Stimulated activated CD8-positive, alpha-beta memory T cell treated with anti-CD3 and anti-CD28 coated beads, Interleukin-15, amount 100 ng/mL, for 1 hour (primary cell): ENCODE measurements around the gene ANKRD11.

Source experiments
- DNase-seq: peaks from one replicate; pipeline ENCODE4 v3.0.0-alpha.2; 2020; ENCODE audit warnings: low read depth

ANKRD11 gene

GRCh38 chr16:89380681-89381080, 109.7 kb downstream of the ANKRD11 start:
- no peak for DNase-seq

DNA sequence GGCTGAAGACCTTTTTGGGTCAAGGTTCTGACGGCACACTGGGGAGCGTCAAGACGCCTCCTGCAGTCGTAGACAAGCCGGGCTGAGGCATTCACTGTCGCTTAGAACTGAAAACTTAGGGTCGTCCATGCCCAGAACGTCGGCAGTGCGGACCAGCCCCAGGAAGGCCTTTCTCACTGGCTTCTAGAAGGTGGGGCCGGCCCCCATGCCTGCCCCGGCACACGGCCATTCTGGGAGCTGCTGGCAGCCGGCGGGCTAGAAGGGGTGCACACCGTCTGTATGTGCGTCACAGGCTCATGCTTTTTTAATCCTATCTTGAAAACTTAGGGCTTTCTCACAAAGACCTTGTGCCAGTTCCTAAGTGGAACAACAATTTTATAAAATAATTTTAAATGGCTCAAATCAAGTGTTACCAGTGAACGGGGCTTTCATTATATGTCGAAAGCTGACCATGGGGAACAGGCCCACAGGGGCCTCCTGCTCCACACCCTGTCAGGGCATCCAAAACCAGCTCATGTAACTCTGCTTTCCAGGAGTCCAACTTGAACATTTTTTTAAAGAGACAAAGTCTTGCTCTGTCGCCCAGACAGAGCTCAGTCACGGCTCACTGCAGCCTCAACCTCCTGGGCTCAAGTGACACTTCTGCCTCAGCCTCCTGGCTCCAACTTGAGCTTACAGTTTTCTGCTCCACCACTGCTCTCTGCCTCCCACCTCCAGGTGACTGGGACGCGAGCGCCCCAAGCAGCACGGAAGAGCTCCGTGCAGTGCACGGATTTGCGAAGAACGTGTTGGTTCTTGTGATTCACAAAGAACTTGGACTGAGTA, 111.2 kb downstream of the ANKRD11 start:
- DNase-seq, result no peak

DNA sequence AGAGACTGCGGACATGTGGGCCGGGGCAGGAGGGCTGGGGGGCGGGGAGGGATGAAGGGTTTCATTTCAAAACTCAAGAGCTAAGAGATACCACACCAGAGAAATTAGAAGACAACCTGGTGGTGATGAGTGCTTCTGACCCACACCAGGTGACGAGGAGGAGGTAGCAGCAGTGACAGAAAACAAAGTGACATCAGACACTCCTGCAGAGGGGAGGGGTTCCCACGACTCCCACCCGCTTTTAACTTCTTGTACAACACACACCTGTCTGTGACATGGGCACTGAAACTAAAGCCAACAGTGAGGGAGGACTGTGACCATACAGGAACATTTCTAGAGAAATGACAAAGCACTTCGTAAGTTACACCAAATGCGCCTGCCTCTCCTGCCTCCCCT, 112.9 kb downstream of the ANKRD11 start:
- no peak for DNase-seq

- no peak for DNase-seq
These were observed 113.4 kb downstream of the ANKRD11 start for GRCh38 chr16:89376812-89377452.

DNA sequence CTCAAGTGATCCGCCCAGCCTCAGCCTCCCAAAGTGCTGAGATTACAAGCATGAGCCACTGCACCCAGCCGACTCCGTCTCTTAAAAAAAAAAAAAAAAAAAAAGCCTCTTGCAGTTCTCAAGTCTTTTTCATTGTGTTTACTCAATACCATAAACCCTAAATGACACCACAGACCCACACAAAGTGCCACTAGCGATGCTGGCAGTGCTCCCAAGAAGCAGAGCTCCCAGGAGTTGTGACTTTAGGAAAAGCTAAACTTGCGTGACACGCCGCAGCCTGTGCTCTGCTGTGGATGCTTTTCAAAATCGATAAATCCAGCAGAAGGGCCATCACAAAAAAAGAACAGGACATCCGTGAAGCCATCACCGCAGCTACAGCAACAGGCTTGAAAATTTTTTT, 114.7 kb downstream of the ANKRD11 start:
- no peak for DNase-seq

GRCh38 chr16:89375021-89375420, 115.3 kb downstream of the ANKRD11 start:
- no peak for DNase-seq

GRCh38 chr16:89374393-89374960, 115.9 kb downstream of the ANKRD11 start:
- DNase-seq, result no peak

- no peak for DNase-seq
These were observed 116.8 kb downstream of the ANKRD11 start for GRCh38 chr16:89373355-89374110.

DNA sequence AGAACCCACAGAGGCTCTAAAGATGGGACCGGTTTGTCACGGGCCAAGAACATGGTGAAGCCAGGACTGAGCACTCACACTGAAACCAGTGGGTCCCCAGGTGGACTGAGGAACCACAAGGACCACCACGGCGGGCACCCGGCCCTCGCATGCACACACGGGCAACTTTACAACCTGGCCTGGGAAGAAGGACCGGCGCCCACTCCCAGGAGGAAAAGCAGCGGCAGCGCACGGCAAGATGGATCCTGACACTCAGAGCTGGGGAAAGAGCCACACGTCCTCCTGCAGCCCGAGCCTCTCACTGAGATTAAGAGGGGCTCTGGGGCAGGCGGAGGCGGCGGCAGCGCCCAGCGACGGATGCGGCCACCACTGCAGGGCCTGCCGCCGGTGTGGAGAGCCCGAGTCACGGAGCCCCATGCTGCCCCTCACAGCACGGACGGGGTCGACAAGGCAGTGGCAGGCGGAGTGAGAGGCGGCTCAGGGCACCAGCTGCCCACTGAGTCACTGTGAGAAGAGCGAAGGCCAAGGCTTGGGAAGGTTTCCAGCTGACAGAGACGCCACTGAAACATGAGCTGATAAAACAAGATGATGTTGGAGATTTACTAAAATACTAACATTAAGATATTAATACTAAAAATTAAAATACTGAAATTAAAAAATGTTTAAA, 118.3 kb downstream of the ANKRD11 start:
- DNase-seq, result no peak

- DNase-seq, result no peak
These were observed 119.0 kb downstream of the ANKRD11 start for GRCh38 chr16:89371386-89371785.

DNA sequence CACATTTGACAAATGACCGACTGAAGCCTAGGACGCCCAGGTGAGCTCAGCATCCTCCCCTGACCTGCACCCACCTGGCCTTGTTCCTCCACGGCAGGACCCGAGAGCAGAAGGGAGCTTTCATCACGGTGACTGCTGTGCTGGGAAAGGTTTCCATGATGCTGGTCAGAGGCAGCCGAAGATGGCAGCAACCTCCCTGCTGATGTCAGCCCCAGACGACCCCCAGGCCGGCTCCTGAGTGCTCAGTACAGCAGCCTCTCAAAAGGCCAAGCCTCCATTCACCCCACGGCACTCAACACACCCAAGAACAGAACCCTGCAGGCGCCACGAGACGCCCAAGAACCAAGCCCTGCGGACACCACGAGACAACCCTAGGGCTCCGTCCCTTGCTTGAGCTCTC, 119.8 kb downstream of the ANKRD11 start:
- DNase-seq, result no peak

DNA sequence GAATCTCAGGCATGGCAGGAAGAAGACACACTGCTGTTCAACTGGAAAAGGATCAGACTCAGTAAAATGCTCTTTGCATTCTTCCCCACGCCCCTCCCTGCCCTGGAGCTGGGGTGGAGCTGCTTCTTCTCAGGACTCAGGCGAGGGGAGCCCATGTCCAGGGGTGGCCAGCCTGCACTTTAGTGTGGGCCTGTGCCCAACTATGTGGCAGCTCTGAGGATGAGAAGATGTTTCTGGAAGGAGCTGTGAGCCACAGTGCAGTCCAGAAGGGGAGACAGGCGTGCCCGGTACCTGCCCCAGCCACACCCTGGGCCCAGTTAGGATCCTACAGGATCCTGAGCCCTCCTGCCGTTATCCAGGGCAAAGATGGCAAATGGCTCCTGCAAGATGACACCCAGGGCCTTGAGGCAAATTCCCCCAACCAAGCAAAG, 120.3 kb downstream of the ANKRD11 start:
- no peak for DNase-seq

- DNase-seq, result no peak
These were observed 121.0 kb downstream of the ANKRD11 start for GRCh38 chr16:89369266-89369895.

DNA sequence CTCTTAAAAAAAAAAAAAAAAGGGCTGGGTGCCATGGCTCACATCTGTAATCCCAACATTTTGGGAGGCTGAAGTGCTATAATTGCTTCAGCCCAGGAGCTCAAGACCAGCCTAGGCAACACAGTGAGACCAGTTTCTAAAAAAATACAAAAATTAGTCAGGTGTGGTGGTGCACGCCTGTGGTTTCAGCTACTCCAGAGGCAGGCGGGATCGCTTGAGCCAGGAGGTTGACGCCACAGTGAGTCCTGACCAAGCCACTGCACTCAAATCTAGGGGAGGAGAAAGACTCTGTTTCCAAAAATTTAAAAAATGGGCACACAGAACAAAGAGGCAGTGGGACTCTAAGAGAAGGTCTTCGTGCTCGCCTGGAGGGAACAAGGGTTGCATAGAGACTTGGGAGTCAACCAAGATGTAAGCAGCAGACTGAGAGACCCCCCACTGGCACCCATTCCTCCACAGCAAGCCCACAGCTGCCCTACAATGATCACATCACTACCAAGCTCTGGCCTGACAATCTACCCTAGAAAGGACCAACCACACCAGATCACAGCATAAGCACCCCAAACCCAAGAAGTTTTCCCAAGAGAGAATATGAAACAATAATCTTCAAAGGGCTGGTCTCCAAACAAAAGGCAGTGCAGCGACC, 121.6 kb downstream of the ANKRD11 start:
- no peak for DNase-seq

DNA sequence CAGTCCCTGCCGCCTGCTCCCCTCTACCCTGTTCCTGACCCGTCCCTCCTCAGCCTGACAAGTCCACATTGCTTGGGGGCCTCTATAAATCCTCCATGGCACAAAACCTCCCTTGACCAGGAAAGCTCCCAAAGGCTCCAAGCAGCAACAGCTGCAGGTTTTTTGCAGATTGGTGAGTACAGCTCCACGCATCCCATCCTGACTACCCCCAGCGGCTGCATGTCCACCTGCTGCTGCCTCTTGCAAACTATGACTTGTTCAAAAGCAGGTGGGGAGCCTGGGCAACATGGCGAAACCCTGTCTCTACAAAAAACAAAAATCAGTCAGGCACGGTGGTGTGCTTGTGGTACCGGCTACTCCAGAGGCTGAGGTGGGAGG, 122.8 kb downstream of the ANKRD11 start:
- DNase-seq, result no peak

- DNase-seq, result no peak
These were observed 123.5 kb downstream of the ANKRD11 start for GRCh38 chr16:89366561-89367537.

DNA sequence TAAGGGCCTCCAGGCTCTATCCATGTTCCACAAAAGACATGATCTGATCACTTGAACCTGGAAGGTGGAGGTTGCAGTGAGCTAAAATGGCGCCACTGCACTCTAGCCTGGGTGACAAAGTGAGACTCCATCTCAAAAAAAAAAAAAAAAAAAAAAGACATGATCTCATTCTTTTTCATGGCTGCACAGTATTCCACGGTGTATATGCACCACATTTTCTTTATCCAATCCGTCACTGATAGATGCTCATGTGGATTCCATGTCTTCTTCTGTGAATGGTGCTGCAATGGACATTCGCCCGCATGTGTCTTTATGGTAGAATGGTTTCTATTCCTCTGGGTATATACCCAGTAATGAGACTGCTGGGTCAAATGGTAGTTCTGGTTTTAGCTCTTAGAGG, 124.4 kb downstream of the ANKRD11 start:
- no peak for DNase-seq

DNA sequence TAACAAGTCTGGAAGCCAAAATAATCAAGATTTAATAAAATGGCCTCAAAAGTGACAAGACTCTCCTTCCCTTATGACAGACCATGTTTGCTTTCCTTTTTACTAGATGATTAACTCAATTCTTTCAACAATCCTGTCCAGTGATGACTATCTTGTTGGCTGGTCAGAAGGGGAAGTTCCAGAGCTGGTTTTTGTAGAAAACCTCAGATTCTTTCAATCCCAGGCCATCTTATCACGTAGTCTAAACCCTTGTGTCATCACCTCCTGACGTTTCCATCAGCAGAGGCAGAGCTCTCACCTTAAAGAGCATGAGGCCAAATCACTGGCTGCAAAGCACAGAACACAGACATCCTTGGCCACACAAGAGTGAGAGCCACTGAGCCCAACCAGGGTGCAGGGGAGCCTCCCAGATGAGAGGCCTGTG, 125.3 kb downstream of the ANKRD11 start:
- no peak for DNase-seq

DNA sequence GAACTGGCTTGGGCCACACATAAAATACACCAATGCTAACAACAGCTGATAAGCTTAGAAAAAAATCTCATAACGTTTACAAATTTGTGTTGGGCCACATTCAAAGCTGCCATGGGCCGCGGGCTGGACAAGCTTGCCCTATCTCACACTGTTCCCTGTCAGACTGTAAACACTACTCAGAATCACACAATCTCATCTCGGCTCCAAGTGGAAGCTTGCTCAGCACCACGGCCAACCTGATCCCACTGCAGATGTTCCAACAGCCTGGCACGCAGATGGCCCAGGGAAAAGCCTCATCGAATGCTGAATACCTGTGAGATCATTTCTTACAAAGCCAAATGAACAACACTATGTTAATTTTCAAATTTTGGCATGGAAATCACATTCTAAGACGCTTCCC, 125.8 kb downstream of the ANKRD11 start:
- DNase-seq, result no peak
